HG03159 (cell line): ENCODE data around the gene CDYL.
A peak's percentile ranks its signal among the peaks of the same experiment; 100 is the strongest.

ENCODE experiments used
- ATAC-seq: cut with Tn5 transposase; IDR thresholded peaks from one replicate; pipeline ENCODE4 v1.9.1; 2021; ENCODE audit warnings: mild to moderate bottlenecking, moderate library complexity; ENCODE audit not compliant: unreplicated experiment

The CDYL gene, protein sequence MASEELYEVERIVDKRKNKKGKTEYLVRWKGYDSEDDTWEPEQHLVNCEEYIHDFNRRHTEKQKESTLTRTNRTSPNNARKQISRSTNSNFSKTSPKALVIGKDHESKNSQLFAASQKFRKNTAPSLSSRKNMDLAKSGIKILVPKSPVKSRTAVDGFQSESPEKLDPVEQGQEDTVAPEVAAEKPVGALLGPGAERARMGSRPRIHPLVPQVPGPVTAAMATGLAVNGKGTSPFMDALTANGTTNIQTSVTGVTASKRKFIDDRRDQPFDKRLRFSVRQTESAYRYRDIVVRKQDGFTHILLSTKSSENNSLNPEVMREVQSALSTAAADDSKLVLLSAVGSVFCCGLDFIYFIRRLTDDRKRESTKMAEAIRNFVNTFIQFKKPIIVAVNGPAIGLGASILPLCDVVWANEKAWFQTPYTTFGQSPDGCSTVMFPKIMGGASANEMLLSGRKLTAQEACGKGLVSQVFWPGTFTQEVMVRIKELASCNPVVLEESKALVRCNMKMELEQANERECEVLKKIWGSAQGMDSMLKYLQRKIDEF

GRCh38 chr6:4776131-4776492, at the start of gene CDYL:
Gene CDYL (plus strand): TSS chr6:4776404. CDS start chr6:4776784, 380 bp downstream.
- ATAC-seq, result peak; percentile 62

DNA sequence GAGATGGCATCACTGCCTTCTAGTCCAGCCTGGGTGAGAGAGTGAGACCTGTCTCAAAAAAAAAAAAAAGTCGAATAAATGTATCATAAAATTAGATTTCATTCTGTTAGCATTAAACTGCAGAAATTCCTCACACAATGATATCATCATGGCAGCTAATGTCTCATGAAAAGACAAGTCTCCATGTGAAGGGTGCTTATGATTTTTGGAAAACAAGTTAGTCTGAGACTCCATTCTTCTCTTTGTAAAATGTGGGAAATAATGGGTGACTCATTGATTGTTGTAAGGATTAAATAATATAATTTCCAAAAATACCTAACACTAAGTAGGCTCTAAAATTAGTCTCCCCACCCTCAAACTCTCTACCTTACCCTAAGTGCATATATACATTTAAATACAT, 49.6 kb upstream of the CDYL start:
- ATAC-seq, result no peak

DNA sequence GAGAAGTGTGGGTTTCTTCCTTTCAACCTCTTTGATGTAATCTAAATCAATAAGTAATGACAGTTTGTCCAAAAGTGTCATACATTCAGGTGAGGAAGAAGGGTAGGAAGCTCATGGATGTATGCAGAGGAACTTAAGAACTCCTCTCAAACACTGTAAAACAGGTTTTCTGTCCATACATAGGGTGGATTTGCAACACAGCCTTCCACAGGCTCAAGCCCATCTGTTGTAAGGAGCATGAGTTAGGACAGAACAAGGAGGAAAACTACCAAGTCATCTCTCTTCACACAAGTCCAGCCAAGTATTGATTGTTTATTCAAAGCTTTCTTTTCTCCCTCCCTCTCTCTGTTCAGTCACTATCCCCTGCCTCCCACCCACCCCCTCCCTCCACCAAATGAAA, 49.0 kb upstream of the CDYL start:
- ATAC-seq, result no peak

- ATAC-seq, result no peak
Measured at GRCh38 chr6:4727671-4728435, 48.4 kb upstream of the CDYL start.

DNA sequence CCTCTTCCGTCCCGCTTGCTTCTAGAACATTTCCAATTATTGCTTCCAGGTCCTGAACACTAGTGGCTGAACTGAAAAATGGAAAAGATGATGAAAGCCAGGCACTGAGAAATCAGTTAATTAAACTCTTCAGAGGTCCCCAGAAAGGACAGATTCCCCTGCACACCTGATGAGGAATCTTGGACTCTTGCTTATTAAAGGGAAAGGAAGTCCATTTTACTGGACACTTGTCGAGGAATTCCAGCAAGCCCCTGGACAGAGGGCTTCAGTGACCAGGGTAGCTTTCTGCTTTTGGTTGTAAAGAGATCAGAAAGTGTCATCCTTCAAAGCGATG, 47.8 kb upstream of the CDYL start:
- ATAC-seq, result no peak

GRCh38 chr6:4728926-4729325, 47.3 kb upstream of the CDYL start:
- ATAC-seq, result no peak

- ATAC-seq, result no peak
Measured at GRCh38 chr6:4731996-4732395, 44.2 kb upstream of the CDYL start.

DNA sequence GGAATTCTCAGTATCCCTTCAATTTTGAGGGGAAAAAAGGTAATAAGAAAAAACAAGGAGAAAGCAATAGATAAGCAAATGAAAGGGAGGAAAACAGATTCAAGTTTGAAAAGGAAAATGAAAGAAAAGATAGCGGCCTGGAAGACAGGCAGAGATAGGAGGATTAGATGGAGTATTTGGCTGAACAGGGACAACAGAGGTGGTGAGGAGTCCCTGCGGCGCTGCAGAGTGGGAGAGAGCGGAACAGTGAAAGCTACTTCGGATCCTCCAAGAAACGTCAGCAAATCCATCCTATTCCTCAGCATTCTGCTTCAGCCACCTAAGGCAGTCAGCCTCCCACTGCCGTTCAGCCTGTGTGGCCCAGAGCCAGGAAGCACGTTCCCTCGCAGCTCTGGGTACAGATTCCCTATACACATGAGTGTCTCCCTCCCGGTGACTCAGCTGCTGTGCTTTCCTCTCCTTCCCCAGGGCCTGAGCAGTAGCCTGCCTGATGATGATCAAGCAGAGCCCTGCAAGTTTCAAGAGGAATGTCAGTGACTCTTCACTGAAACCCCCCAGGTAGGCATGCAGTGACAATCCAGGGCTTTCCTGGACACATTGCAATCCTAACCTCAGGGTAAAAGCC, 43.4 kb upstream of the CDYL start:
- ATAC-seq, result no peak

DNA sequence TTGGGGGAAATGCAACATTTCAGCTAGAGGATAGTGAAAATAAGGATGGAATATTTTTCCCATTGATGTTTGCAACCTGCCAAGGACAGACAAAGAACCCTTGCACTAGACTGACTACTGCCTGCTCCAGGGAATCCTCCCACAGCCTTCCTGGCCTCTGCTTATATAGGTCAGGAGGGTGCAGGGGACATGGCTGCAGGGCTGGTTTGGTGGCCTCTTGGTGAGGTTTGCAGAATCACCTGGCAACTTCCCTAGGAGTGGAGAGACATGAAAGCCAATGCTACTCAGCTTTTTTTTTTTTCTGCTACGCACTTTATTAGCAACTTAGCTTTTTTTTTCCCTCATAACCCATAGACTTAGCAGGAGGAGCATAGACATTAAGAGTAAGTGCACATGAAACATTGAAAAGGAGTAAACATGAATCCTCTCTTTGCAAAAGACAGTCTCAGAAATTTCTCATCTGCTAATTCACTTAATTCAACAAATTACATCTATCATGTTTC, 39.8 kb upstream of the CDYL start:
- no peak for ATAC-seq

DNA sequence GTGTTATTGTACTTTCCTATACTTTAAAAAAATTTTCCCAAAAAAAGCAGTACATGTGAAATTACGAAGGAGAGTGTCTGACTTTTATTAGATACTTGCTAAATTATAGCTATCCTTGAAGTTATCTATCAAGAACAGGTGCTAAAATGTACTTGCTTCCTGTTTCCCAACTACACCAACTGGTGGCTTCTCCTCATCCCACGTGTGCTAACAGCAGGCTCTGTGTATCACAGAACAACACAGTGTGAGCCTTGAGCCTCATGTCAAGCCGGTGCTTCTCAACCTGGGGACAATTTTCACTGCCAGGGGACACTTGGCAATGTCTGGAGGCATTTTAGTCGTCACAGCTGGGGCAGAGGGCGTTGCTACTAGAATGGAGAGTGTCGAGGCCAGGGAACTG, 36.2 kb upstream of the CDYL start:
- no peak for ATAC-seq

DNA sequence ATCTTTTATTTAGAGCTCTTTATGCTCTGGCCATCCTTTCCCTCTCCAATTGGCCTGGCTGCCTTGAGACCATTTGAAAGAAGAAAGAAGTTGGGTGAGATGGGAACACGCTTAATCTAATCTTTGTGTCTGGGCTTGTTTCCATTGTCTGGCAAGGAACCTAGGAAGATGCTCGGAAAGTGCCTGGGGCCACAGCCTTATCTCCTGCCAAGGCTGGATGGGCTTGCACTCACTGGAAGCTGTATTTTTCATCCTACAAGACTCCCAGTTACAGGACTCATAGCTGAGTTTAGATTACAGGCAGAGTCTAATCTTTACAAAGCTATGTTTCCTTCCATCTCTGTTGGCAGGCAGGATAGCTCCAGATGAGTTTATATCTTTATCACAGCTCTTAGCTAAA, 33.1 kb upstream of the CDYL start:
- no peak for ATAC-seq

DNA sequence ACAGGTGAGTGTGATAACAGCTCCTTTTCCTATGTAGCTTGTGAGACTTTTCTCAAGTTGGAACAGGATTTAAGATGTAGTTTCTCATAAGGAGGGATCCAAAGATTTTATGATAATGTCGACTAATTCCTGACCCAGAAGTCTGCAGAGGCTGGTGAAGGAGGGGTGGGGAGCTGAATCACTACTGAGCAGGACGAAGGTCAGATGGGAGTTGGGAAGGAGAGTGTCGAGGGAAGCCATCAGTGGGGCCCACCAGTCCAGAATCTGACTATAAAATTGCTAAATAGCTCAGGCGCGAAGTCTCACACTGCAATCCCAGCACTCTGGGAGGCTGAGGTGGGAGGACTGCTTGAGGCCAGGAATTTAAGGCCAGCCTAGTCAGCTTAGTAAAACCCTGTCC, 32.3 kb upstream of the CDYL start:
- no peak for ATAC-seq

DNA sequence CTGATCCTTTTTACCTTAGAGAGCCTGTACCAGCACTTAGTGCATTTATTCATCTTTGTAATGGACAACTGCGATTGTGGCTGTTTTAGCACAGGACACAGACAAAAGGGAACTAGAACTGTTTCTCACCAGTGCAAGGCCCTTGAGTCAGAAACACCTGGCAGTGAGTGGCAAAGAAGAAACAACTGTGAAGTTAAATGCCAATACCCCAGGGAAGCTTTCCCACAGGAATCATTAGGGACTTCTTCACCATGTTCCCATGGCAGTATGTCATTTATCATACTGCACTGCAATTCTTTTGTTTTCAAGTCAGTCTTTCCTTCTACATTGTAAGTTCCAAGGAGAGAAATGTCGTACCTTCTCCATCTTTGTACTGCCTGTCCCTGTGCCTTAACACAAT, 28.6 kb upstream of the CDYL start:
- ATAC-seq, result no peak

DNA sequence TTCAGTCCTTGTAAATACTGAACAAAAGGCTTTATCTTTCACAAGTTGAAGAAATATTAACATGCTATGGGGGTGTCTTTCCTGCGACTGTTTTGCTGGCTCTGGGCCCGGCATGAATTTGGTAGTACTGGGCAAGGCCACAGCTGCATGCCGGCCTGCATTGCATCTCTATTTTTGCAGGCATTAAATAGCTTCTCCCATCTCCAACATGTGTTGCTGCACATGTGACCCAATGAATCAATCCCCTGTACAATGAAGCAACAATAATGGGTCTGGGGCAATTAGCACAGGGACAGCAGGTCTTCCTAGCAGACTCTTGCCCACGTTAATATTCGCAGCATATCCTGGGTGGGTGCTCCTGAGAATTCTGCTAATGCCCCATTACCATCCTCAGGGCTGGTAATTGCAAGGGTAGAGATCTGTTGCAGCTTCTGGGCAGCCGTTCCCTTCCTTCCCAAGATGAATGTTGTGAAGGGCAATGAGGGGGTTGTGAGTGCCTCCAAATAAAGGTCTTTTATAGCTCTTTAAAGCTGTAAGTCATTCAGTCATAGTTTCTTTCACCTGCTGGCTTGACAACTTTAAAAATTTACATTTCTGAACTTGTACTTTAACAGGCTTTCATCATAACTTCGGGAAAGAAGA, 24.3 kb upstream of the CDYL start:
- ATAC-seq, result no peak

GRCh38 chr6:4756247-4756646, 20.0 kb upstream of the CDYL start:
- ATAC-seq, result no peak

DNA sequence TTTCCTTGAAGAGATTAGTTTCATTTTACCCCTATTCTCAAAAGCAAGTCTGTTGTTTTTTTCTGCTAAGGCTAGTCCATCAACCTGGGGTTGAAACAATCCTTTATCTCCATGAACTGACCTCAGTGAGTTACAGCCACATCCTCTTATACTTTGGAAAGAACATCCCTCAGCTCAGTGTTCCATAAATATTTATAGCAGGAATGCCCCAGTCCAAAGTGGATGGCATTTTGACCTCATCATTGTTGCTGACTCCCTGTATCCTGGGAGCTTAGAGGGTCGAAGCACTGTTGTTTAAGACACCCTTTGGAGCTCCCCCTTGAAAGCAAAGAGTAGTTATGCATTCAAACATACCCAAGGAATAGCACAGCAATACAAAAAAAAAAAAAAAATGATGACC, 16.2 kb upstream of the CDYL start:
- ATAC-seq, result no peak

DNA sequence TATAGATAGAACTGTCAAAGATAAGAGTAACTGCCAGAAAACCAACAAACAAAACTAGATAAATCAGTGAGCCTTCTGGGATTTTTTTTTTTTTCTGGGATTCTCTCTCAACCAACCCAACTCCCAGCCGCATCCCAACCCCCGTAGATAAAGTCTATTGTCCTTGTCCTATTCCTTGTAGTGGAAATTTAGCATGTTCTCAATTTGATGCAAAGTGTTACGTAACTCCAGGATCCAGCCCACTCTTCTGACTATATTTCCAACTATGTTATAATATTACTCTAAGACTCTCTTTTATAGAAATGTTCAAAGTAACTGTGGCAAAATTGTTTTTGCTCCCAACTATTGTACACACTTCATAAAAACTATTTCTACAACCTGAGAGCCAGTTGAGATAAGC, 15.4 kb upstream of the CDYL start:
- ATAC-seq, result no peak

DNA sequence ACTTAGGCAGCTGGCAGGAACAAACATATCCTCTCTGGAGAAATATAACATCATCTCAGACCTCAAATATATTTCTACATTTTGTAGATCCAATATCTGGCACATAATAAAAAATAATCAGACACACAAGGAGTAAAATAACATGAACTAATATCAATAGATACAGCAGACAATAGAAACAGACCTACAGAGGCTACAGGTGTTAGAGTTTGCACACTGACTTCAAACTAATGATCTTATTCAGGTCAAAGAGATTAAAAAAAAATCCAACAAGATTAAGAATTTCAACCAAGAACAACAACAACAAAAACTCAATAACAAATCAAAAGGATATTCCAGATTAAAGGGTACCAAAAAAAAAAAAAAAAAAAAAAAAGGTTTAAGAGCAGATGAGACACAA, 13.9 kb upstream of the CDYL start:
- no peak for ATAC-seq

GRCh38 chr6:4763921-4764320, 12.3 kb upstream of the CDYL start:
- ATAC-seq, result no peak

GRCh38 chr6:4768815-4769214, 7.4 kb upstream of the CDYL start:
- no peak for ATAC-seq

DNA sequence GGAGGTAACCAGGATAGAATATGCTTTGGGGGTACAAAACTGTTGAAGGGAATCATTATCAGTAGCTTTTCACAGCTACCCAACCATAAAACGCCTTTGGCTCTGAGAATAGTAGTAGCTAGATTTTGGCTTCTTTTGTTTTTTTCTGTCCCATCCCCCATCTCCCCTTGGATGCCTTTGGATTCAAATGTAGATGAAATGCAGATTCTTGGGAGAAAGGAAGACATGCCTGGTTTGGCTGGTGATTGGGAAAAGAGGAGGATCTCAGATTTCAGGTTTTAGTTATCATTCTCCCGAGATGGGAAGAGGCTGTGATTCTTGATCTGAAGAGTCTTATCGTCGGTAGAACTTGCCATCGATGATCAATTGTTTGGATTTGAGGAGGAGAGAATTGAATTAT, 3.5 kb upstream of the CDYL start:
- no peak for ATAC-seq
